Activated T-helper 1 cell treated with Interleukin-2 at 50 U/mL for 16 hours (primary cell): ENCODE measurements around the gene REELD1.
A peak's percentile ranks its signal among the peaks of the same experiment; 100 is the strongest.

Experiments used
- DNase-seq: peaks from one replicate; pipeline ENCODE4 v3.0.0-alpha.2; 2020; ENCODE audit warnings: low read depth

REELD1 gene

GRCh38 chr4:146224326-146224966, 10.1 kb downstream of the REELD1 start:
- no peak for DNase-seq

DNA sequence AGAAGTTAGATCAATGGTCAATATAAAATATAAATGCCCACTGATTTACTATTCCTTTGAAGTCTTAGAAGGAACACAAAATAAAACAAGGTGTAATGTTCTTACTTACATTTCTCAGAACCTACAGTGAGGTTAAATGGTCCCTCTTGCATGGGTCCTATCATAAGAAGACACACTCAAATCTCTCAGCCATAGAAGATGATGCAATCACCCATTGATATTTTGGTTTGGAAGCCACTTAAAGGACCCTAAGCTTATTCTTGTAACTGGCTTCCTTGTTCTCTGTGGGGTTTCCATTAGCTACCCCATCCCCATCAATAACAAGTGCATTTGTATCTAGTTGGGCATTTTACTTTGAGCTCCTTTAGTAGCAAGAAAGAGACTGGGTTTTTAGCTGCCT, 15.1 kb downstream of the REELD1 start:
- no peak for DNase-seq

GRCh38 chr4:146232131-146232722, 17.9 kb downstream of the REELD1 start:
- no peak for DNase-seq

GRCh38 chr4:146235654-146236177, 21.4 kb downstream of the REELD1 start:
- no peak for DNase-seq

DNA sequence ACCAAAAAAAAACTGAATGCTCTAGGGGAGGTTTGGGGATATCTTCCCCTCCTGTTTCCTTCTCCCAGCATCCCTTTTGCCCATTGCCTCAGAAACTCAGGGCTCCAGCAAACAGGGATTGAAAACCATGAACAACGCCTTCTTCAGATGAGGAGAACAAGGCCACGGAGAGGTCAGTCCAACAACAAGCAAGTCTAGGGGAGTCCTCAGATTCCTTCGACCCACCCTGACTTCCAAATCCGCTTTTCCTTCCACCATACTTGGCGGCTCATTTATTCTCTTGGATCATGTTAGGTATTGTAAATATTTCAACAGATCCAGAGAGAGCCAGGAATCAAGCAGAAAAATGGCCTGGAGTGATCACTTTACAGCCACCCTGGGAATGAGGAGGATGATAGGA, 21.9 kb downstream of the REELD1 start:
- no peak for DNase-seq

GRCh38 chr4:146237092-146237491, 22.8 kb downstream of the REELD1 start:
- no peak for DNase-seq

DNA sequence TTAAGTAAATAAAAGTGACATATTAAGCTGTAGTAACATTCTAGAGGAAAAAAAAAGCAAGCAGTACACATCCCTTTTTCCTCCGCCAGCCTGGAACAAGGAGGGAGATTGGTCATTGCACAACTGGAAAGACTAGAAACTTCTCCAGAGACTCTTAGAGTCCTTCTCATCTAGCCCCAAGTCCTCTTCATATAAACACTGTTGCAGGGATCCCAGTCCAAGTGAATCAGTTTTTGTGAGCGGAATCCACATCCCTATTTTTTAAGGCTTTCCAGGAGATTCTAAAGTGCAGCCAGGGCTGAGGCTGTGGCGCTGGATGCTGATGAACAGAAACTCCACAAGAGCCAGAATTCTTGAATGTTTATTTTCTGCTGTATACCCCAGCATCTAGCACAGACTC, 23.8 kb downstream of the REELD1 start:
- DNase-seq = no peak

DNA sequence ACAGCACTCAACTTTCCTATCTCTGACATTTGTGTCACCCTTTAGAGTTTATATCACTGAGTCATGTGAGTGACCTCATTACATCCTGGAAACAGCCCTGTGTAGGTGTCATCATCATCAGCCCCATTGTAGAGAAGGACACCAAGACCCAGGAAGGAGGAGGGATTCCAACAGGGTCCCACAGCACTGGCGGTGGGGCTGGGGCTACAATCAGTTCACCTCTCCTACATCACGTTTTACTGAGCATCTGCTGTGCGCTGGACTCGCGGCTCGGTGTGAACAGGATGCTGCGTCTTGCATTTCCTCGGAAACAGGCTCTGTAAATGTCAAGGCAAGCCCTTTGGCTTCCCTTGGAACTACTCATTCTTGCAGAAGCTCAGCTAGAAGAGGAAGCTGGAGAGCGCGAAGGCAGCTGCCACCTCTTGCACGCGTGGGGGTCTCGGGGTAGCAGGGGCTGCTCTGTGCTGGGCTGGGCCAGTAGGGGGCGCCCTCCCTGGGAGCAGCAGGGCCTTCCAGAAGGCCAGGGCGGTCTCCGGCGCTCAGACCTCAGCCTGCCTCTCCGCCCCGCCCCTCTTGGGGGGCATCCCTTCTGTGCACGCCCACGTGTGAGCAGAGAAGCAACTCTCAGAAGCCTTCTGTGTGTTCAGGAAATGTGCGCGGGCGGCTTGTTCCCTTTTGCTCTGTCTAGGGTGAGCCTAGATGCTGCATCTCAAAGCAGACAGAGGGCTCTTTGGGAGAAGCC, 29.0 kb downstream of the REELD1 start:
- DNase-seq = peak; percentile 4

- no peak for DNase-seq
Observed at GRCh38 chr4:146243883-146244277, 29.5 kb downstream of the REELD1 start.

GRCh38 chr4:146244496-146244895, 30.2 kb downstream of the REELD1 start:
- no peak for DNase-seq

DNA sequence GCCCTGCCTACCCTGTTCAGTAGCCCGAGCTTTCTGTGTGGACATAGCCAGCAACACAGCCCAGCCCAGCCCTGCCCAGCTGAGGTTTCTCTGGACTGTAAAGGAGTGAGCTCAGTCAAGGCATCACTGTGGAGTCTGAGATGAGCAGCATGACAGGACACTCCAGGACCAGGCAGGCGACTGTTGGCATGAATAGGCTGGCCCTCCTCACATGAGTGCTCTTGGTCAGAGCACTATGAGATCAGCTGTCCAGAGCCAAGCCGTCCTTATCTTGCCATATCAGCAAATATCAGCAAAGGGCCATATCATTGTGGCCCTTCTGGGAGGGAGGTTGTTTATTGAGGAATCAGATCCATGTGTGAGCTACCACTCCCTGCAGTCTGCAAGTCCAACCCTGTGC, 30.9 kb downstream of the REELD1 start:
- no peak for DNase-seq

DNA sequence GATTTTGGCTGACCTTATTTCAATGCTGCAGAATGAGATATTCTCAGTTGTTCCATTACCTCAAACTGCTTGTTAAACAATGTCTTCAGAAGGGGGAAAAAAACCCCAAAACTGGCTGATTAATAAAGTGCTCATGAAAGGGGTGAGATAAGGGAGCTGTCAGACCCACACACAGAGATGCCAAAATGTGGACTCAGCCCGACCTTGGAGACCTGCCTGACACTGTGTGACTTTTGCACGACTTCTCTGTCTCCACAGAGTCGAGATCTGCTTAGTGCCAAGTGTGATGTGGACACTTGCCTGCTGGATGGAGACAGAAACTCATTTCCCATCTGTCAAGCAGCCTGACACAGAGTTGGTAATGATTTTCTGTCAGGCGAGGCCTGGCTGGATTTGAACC, 31.5 kb downstream of the REELD1 start:
- DNase-seq = no peak

GRCh38 chr4:146246381-146246780, 32.0 kb downstream of the REELD1 start:
- DNase-seq = no peak

DNA sequence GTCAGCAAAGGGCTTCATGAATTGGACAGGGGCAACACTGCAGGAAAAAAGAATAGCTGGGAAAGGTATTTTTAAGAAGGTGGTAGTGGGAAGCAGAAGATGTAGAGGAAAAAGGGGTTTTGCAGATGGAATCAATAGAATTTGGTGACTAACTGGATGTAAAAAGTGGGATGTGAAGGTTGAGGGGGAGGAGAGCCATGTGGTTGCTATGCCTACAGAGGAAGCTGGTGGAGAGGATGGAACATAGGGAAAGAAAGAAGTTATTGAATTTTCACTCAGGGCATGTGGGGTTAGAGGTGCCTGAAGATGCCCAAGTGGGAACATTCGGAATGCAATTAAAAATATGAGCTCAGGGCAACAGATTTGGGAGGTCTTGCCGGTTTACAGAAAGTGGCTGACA, 33.0 kb downstream of the REELD1 start:
- no peak for DNase-seq

DNA sequence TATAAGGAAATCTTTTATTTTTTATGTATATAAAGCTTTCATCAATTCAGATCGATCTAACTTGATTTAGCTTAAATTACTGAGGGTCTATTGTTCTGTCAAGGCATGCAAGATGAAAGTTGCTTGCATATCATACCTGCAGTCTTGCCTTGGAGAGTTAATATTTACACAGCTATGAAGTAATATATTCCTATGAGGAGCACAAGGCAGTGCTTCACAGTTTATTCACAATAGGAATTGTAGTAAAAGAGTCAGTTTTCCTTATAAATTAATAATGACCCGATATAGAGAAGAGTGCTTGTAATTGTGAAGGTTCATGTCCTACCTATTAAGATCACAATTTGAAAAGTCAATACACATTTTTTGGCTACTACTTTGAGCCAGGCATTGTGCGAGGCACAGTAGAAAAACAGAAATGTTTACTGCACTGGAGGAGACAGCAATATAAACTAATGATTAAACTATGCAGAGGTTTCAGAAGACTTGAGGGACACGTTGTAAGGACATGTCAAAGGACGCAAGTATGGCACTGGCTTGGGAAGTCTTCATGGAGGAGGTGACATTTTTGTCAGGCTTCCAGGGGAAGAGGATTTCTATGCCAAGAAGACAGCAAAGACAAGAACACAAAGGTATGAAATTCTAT, 38.8 kb downstream of the REELD1 start:
- DNase-seq = no peak

- no peak for DNase-seq
Observed at GRCh38 chr4:146255463-146255862, 41.1 kb downstream of the REELD1 start.

DNA sequence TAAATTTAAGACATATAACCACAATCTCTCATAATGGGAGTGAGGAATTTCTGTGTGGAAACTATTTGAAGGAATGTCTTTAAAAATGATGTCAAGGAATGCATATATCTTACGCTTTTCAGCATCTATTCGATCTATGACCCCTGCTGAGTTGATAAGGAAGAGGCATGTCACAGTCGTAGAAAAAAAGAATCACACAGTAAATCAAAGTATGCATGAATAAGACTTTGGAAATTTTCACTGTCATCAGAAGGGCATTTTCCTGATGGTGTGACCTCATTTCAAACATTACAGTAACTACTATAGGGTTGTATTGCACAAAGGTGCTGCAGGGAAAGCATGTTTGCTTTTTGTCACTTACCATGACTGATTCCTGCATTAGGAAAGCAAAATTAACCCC, 41.5 kb downstream of the REELD1 start:
- no peak for DNase-seq

DNA sequence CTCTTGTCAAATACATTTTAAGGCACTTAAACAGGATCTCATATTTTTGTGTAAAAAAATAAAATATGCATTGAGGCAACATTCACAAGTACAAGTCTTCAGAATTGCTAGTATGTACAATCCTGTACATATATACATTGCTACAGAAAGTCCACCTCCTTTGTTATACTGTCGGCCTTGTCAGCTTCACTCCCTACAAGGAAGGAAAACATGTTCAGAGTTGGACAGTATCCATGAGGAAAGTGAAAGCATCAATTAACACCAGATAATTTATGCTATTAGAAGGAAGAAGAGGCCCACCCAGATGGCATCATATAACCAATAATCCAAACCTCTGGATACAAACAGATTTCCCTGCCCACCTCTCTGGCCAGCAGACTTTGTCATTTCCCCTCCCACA, 42.0 kb downstream of the REELD1 start:
- DNase-seq = no peak

DNA sequence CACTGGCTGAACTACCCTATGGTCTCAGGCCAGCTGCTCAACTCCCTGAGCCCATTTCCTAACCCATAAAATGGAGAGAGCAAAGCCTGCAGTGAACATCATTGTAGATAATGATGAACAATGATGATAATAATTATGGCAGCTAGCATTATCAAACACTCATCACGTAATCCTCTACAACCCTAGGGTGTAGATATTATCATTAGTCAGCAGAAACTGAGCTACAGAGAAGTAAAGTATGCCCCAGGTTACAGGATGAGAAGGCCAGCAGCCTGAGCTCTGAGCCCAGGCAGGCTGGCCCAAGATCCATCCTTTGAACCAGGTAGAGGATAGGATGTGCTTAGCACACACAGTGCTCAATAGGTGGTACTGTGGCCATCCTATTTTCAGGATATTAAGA, 43.2 kb downstream of the REELD1 start:
- no peak for DNase-seq

GRCh38 chr4:146260521-146260920, 46.2 kb downstream of the REELD1 start:
- no peak for DNase-seq

GRCh38 chr4:146261041-146261440, 46.7 kb downstream of the REELD1 start:
- no peak for DNase-seq

- no peak for DNase-seq
Observed at GRCh38 chr4:146263793-146264192, 49.5 kb downstream of the REELD1 start.

DNA sequence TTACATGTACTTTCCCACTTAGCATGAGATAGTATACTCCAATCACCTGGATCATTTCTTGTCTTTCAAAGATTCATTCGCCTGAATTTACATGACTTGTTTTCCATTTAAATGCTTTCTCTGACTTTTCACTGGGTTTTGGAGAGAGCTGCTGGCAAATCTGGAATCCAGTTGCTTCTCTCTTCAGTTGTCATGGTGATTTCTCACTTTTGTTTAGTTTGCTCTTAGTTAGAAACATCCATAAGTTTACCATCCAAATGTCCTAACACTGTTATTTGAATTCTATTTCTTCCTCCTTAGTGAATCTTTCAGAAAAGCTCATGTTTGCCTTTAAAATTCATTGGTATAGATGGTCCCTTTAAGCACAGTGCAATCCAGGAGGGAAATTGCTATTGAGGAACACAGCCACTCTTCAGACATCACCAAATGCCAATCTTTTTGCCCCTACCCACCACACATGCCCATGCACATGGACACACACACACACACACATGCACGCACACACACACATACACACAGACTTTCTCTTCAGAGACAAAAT, 51.7 kb downstream of the REELD1 start:
- DNase-seq = no peak
